Stimulated activated CD4-positive, alpha-beta T cell treated with anti-CD3 and anti-CD28 coated beads, Interleukin-15, amount 100 ng/mL, for 48 hours (primary cell): Measurements from ENCODE around the gene HPRT1.

ENCODE experiments used
- DNase-seq, 2 donors: peaks; one replicate each; pipeline ENCODE4 v3.0.0-alpha.2; 2020; ENCODE audit warnings: low read depth in 2 of 2

HPRT1 gene

DNA sequence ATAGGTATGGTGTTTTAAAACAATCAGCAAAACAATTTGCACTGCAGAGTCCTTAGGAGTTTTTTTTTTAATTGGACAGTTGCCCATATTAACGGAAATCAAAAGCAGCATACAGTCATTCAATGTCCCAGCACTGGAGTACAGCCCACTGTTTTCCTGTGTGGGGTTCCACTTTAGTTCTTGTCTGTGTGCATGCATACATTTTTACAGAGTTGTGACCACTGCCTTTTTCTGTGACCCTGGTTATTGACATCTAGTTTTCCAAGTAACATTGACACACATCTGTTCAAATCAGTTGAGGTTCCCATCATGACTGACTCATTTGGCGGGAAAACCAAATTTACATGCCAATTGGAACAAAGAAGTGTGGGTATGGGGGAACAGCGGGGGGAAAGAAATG is 83.3 kb downstream of the HPRT1 start:
- no peak for DNase-seq

DNA sequence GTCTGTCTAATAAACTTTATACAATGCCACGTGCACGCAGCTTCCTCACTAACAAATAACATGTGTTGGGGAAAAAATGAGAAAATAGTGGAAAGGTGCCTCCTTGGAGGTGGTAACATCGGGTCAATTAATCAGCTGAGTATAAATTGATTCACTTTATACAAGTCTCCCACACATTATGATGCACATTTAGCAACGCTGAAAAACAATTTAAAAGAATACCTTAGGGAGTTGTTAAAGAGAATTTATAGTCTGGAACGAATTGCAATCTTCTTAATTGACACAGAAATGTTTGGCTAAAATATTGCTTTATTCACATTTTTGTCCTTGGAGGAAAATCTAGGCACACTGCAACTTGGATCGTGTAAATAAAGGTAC is 84.2 kb downstream of the HPRT1 start:
- DNase-seq = no peak

DNA sequence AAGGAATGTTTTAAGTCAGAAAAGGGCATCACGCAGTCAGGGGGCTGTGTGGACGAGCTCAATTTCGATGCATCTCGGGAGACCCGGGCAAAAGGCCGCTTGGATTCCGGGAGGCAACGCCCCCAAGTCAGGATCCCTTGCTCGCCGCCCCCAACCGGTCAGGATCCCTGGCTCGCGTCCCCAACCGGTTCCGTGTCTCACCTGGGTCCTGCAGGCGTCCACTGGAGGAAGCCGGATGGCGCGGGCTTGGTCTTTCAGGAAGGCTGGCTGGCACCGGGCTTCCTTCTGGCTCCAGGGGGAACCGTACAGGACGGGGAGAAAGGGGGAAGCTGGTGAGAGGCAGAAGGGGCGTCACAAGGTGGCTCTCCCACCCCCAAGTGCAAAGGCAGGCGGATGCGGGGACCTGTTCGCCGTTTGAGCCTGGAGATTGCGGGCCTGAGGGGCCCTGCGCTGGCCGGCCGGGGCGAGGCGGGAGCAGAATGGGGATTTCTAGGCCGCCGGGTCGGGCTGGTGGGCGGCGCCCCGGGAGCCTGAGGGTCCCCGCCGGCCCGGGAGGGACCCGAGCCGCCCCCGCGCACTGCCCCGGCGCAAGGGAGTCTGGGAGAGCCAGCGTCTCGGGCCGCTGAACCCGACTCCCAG is 84.7 kb downstream of the HPRT1 start:
- DNase-seq = no peak

DNA sequence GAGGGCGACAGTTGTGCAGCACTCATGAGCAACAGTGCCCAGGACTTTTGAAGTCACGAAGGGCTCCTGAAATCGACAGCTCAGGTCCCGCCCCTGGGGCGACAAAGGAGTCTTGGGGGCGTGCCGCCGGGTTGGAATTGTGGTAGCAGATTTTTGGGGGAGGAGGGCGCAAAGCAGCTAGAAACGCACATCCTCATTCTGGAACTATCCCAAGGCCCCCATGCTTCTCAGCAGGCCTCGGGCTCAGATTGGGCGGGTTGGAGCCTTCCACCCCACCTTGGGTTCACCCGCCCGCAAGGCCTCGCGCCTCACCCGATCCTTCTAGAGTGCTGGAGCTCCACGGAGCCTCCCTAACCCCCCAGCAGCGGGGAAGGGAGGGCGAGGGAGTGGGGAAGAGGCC is 85.5 kb downstream of the HPRT1 start:
- DNase-seq = no peak

DNA sequence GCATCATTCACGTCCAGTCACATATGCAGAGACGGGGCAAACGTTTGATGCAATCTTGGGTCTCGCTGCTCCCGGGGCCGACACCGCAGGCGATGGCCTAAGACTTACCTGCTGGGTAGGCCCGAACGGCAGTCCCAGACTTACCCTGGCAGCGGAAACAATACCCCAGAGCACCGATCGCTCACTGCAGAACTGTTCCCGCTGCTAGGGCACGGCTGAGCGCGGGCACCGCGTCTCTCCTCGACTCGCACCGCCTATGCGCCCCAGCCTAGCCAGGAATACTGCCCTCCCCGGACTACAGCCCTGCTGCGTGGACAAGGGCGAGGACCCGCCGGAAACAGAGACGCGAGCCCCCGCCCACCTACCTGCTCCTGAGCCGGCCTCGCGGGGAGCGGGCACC is 86.2 kb downstream of the HPRT1 start:
- DNase-seq = no peak

DNA sequence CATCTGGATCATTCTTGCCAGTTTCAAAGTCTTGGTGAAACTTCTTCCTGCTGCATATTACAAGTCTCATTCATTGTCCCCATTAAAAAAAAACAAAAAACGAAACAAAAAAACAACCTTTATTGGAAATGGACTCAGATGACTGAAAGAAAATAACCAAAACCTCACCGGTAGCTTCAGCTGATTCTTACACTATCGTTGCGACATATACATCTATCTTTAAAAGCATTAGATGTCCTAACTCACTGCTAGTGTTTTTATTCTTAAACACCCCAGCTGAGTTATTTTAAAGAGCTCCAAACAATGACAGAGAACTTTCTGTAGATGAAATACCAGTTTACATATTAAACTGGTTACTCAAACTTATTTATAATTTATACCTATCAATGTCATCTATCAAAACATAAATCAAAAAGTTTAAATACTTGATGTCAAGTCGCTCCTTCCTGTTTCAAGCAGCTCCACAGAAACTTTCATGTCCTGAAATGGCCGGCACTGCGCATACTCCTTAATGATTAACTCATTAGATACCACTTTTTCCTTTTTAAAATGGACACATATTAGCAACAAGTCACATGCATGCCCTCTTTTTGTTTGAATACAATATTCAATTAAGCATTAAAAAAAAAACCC is 87.2 kb downstream of the HPRT1 start:
- DNase-seq = no peak

DNA sequence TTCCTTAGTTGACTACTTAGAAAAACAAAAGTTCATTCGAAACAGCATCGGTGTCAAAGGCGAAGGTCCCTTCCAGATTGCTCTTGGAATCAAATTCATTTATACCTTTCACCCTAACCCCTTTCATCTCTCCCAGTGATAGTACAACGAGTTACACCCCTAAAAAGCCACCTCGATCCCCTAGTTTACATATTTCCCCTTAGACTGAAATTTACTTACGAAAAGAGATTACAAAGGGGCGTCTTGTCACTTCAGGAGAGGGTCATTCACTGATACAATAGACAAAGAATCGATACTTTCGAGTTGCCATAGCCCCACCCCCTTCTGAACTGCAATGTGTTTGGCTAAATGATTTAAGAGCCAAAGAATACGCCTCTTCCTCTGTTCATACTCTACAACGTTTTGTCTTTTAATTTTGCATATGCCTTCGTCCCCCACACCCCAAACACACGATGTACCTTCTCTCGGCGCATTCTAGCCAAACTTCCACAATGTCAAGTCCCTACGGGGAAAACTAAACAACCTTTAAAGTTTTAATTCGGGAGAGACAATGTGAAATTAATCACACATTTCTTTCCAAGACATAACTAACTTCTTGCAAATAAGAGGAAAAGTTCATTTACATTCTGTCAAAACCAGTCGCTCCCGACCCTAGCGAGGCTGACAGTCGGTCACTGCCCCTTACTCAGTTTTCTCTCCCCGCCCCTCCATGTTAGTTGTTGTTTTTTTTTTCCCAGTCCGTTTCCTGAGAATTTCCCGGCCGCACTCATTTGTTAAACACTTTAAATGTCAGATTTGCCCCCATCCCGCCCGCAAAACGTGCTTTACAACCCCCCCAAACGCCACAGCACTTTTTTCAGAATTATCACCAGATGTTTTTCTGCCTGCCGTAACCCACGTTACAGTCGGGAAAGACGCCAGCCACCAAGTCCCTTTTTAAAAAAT is 88.6 kb downstream of the HPRT1 start:
- DNase-seq = no peak
